Activated naive CD8-positive, alpha-beta T cell treated with anti-CD3 and anti-CD28 coated beads for 36 hours (primary cell): ENCODE results near the gene CCDC91. TPM values are rescaled to one million over a fixed set of nuclear protein-coding genes. Genes with fewer than 3 reads are reported as not detected.
A peak's percentile ranks its signal among the peaks of the same experiment; 100 is the strongest.
"Not testable (repeated sequence)": the region's sequence is repeated elsewhere in the genome, so short reads cannot be mapped to it uniquely, and the experiment has no call there.

Experiments used
- DNase-seq: peaks from one replicate; pipeline ENCODE4 v3.0.0; 2021
- H3K27ac Mint-ChIP-seq: one replicate; pipeline ENCODE4 v1.8.0; 2022; ENCODE audit warnings: mild to moderate bottlenecking, moderate library complexity, mixed read lengths
- H3K27me3 Mint-ChIP-seq: one replicate; pipeline ENCODE4 v1.8.0; 2022; ENCODE audit warnings: mild to moderate bottlenecking, mixed read lengths
- H3K36me3 Mint-ChIP-seq: one replicate; pipeline ENCODE4 v1.8.0; 2021; ENCODE audit warnings: mild to moderate bottlenecking, mixed read lengths
- H3K4me1 Mint-ChIP-seq: one replicate; pipeline ENCODE4 v1.8.0; 2021; ENCODE audit warnings: mixed read lengths
- H3K4me3 Mint-ChIP-seq: one replicate; pipeline ENCODE4 v1.8.0; 2022; ENCODE audit warnings: mild to moderate bottlenecking, moderate library complexity, mixed read lengths
- H3K9me3 Mint-ChIP-seq: one replicate; pipeline ENCODE4 v1.8.0; 2022; ENCODE audit warnings: mixed read lengths
- total RNA-seq, 2 experiments: library from RNA; stranded (reverse); gene quantifications; one replicate each; pipeline ENCODE4 v1.2.3, GENCODE V29; 2021

Gene CCDC91
- total RNA-seq, 2 experiments from 2014 or later, result 18.7 to 24.1 TPM

DNA sequence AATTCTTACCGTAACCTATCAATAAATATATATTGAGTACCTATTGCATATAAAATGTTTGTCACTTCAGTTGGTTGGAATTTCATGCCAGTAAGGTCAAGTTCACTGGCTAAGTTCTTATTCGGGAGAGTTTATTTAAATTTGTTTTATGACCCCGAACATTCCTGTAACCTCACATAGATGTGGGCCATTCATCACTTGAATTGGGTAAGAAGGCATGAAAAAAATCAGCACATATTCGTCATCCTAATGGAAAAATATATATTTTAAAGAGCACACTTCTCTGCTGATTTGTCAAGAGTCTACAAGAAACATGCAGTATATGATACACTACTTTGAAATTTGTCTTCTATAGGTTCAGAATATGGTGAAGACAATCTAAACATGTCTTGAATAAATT, 263.4 kb downstream of the CCDC91 start:
- no peak overlapping the region for H3K4me3 Mint-ChIP-seq
- no peak overlapping the region for H3K27ac Mint-ChIP-seq
- H3K9me3 Mint-ChIP-seq, result no peaks in the 10 kb centered on the region
- H3K36me3 Mint-ChIP-seq, result peaks cover 17% of the 10 kb centered on the region
- no peak for DNase-seq
- no peaks in the 10 kb centered on the region for H3K27me3 Mint-ChIP-seq
- H3K4me1 Mint-ChIP-seq, result no peaks in the 10 kb centered on the region

DNA sequence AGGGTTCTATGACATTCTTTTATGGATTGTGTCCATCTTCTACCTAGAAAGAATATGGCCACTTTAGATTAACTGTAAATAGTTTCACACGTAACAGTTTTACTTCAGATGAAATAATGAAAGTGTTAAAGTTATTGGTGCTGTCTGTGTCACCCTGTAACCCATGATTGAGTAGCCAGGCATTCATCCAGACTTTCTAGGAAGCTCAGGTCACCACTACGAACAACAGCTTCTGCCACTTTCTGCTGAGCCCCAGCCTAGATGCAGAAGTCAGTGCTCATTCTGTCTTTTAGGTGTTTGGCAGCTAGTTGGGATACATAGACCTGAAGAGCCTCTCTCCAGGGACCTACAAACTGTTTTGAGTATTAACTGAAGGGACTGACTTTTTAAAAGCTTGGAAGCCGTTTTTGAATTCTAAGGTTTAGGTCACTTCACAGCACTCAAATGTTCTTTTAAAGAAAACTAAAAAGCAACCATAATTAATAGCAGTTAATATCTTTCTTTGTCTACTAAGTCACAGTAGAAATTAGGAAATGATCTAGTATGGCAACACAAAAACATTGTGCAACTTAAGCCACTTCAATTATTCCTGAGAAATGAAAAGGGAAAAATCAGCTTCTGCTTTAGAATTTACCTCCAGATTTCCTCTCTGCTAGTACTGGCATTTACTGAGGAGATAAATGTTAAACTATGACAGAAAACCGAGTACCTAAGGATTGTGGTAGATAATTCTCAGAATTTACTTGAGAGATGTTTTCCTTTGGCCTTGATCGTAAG, 266.9 kb downstream of the CCDC91 start:
- no peaks in the 10 kb centered on the region for H3K27me3 Mint-ChIP-seq
- H3K36me3 Mint-ChIP-seq, result peaks cover 33% of the 10 kb centered on the region
- no peak overlapping the region for H3K27ac Mint-ChIP-seq
- no peaks in the 10 kb centered on the region for H3K4me1 Mint-ChIP-seq
- no peak overlapping the region for H3K4me3 Mint-ChIP-seq
- no peaks in the 10 kb centered on the region for H3K9me3 Mint-ChIP-seq
- no peak for DNase-seq

DNA sequence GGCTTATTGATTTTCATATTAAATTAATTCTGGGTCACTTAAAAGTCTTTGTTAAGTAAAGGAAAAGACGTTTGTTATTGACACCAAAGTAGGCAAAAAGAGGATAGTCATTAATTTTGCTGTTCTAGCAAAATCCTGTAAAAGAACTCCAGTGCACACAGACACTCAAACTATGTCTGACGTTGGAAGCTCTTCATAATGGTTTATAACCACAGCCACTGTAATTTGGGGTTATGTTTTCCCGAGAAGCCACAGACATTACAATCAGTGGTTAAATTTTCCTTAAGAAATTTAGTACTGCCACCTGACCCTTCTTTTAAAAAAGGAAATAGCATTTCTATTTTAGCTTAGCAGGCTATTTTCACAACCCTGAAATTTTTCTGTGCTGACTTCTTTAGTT, 267.5 kb downstream of the CCDC91 start:
- no peak for DNase-seq
- Mint-ChIP-seq H3K27me3 (no peaks in the 10 kb centered on the region), H3K4me1 (no peaks in the 10 kb centered on the region), H3K9me3 (no peaks in the 10 kb centered on the region), H3K27ac (no peak overlapping the region), H3K36me3 (peaks cover 36% of the 10 kb centered on the region), H3K4me3 (no peak overlapping the region)

DNA sequence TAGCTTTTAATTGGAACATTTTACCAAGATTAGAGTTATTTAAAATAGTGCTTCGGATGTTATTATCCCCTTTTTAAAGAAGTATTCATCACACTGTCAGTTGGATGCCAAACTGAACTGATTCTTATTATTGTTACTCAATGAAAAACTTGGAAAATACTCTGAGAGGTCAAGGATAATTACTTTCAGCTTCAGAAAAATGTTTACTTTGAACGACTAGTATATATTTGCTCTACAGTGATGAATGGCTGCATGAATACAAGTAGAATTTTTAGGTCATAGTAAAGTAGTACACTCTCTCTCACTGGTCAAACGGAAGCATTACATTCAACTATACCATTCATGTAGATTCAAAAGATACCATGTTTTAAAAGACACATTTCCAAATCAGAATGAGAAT, 269.2 kb downstream of the CCDC91 start:
- peaks cover 48% of the 10 kb centered on the region for H3K36me3 Mint-ChIP-seq
- H3K4me1 Mint-ChIP-seq, result no peaks in the 10 kb centered on the region
- no peak for DNase-seq
- no peaks in the 10 kb centered on the region for H3K27me3 Mint-ChIP-seq
- H3K27ac Mint-ChIP-seq, result no peak overlapping the region
- no peaks in the 10 kb centered on the region for H3K9me3 Mint-ChIP-seq
- no peak overlapping the region for H3K4me3 Mint-ChIP-seq

DNA sequence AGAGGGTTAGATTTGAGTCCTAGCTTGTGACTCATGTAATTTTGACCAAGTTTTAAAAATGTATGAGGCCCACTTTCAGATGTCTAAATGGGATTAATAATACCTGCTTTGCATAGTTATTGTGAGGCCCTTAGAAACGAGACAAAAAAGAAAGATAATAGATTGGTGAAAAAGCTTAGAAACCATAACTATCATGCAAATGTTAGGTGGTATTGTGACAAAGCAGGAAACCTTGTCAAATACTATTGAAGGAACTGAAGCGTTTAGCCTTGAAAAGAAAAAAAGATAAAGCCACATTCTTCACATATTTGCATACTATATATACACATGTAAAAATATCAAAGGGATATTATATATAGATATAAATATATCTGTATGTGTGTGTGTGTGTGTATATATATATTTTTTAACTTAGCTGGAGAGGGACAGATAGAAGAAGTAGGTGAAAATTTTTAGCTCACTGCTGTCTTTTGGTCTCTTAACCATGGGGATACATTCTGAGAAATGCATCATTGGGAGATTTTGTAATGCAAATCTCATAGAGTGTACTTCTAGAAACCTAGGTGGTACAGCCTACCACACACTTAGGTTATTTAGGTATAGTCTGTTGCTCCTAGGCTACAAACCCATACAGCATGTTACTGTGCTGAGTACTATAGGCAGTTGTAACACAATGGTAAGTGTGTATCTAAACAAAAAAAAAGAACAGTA, 270.3 kb downstream of the CCDC91 start:
- Mint-ChIP-seq H3K4me3 (no peak overlapping the region), H3K4me1 (no peaks in the 10 kb centered on the region), H3K9me3 (no peaks in the 10 kb centered on the region), H3K36me3 (peaks cover 58% of the 10 kb centered on the region), H3K27me3 (no peaks in the 10 kb centered on the region), H3K27ac (no peak overlapping the region)
- no peak for DNase-seq

DNA sequence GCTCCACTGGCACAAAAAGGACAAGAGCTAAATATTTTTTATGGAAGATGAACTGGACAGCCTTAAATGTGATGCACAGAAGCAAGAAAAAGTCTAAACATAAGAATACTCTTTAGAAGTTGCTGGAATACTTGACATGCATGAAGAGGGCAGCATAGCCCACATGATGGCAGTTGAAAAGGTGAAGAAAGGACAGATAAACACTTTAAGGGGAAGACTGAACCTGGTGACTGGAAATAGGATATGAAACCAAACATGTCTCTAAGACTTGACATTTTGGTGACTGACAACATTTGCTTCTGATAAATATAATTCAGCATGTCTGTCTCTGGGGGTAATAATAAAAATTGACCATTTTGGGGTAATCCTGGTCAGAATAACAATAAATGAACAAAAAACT, 273.1 kb downstream of the CCDC91 start:
- no peaks in the 10 kb centered on the region for H3K27me3 Mint-ChIP-seq
- H3K27ac Mint-ChIP-seq, result no peak overlapping the region
- peaks cover 67% of the 10 kb centered on the region for H3K36me3 Mint-ChIP-seq
- H3K4me3 Mint-ChIP-seq, result no peak overlapping the region
- no peak for DNase-seq
- H3K4me1 Mint-ChIP-seq, result no peaks in the 10 kb centered on the region
- H3K9me3 Mint-ChIP-seq, result peaks cover 6% of the 10 kb centered on the region

DNA sequence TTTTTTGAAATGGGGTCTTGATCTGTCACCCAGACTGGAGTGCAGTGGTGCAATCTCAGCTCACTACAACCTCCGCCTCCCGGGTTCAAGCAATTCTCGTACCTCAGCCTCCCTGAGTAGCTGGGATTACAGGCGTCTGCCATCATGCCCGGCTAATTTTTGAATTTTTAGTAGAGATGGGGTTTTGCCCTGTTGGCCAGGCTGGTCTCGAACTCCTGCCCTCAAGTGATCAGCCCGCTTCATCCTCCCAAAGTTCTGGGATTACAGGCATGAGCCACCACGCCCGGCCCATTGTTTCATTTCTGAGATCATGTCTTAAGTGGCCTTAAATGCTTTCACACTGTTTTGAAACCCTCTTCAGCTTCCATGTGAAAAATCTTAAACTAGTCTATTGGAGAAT, 281.5 kb downstream of the CCDC91 start:
- not testable (repeated sequence) for H3K27ac Mint-ChIP-seq, DNase-seq, H3K27me3 Mint-ChIP-seq, H3K4me3 Mint-ChIP-seq, H3K4me1 Mint-ChIP-seq
- H3K36me3 Mint-ChIP-seq, result peaks cover 47% of the 10 kb centered on the region
- H3K9me3 Mint-ChIP-seq, result peaks cover 20% of the 10 kb centered on the region

DNA sequence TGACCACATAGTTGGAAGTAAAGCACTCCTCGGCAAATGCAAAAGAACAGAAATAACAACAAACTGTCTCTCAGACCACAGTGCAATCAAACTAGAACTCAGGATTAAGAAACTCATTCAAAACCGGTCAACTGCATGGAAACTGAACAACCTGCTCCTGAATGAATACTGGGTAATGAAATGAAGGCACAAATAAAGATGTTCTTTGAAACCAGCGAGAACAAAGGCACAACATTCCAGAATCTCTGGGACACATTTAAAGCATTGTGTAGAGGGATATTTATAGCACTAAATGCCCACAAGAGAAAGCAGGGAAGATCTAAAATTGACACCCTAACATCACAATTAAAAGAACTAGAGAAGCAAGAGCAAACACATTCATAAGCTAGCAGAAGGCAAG, 285.9 kb downstream of the CCDC91 start:
- not testable (repeated sequence) for DNase-seq

DNA sequence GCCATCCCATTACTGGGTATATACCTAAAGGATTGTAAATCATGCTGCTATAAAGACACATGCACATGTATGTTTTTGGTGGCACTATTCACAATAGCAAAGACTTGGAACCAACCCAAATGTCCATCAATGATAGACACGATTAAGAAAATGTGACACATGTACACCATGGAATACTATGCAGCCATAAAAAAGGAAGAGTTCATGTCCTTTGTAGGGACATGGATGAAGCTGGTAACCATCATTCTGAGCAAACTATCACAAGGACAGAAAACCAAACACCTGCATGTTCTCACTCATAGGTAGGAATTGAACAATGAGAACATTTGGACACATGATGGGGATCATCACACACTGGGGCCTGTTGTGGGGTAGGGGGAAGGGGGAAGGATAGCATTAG, 288.8 kb downstream of the CCDC91 start:
- H3K36me3 Mint-ChIP-seq, result peaks cover 40% of the 10 kb centered on the region
- DNase-seq, H3K27ac Mint-ChIP-seq, H3K4me1 Mint-ChIP-seq, H3K27me3 Mint-ChIP-seq, H3K4me3 Mint-ChIP-seq: not testable (repeated sequence)
- peaks cover 11% of the 10 kb centered on the region for H3K9me3 Mint-ChIP-seq

More for the DNA sequence above, 285.9 kb downstream of the CCDC91 start:
- H3K4me3 Mint-ChIP-seq, H3K4me1 Mint-ChIP-seq, H3K27me3 Mint-ChIP-seq, H3K27ac Mint-ChIP-seq: not testable (repeated sequence)
- Mint-ChIP-seq H3K36me3 (peaks cover 48% of the 10 kb centered on the region), H3K9me3 (peaks cover 15% of the 10 kb centered on the region)

DNA sequence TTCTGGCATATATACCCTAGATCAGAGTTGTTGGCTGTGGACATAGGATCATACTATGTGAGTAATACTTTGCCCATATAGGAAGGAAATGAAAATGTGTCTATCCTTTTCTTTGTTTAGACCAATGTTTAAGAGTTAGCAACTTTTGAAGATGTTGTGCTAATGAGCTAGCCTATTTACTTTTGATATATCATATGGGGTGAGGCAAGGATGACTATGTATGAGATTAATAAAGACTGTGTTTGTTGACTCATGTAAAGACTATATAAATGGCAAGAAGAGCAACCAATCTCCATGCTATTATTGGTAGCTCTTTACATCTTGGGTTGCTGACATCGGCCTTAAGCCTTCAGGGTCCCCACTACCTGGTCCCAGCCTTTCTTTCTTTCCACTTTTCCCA, 289.4 kb downstream of the CCDC91 start:
- Mint-ChIP-seq H3K36me3 (peaks cover 35% of the 10 kb centered on the region), H3K4me1 (no peaks in the 10 kb centered on the region), H3K4me3 (no peak overlapping the region), H3K27me3 (no peaks in the 10 kb centered on the region), H3K9me3 (peaks cover 8% of the 10 kb centered on the region), H3K27ac (no peak overlapping the region)
- DNase-seq, result no peak

- H3K9me3 Mint-ChIP-seq, result no peaks in the 10 kb centered on the region
- no peak overlapping the region for H3K4me3 Mint-ChIP-seq
- no peaks in the 10 kb centered on the region for H3K4me1 Mint-ChIP-seq
- H3K36me3 Mint-ChIP-seq, result peaks cover 9% of the 10 kb centered on the region
- H3K27me3 Mint-ChIP-seq, result no peaks in the 10 kb centered on the region
- no peak overlapping the region for H3K27ac Mint-ChIP-seq
- DNase-seq, result no peak
Observed at GRCh38 chr12:28484156-28484555, 293.9 kb downstream of the CCDC91 start.

- Mint-ChIP-seq H3K9me3 (no peaks in the 10 kb centered on the region), H3K4me1 (no peaks in the 10 kb centered on the region)
Observed at GRCh38 chr12:28486521-28486920, 296.3 kb downstream of the CCDC91 start.

GRCh38 chr12:28489246-28489645, 299.0 kb downstream of the CCDC91 start:
- Mint-ChIP-seq H3K36me3 (peaks cover 8% of the 10 kb centered on the region), H3K27me3 (no peaks in the 10 kb centered on the region), H3K9me3 (no peaks in the 10 kb centered on the region), H3K4me3 (no peak overlapping the region), H3K27ac (no peak overlapping the region), H3K4me1 (no peaks in the 10 kb centered on the region)
- DNase-seq, result no peak

More at GRCh38 chr12:28486521-28486920, 296.3 kb downstream of the CCDC91 start:
- DNase-seq, result no peak
- no peak overlapping the region for H3K27ac Mint-ChIP-seq
- no peaks in the 10 kb centered on the region for H3K27me3 Mint-ChIP-seq
- H3K36me3 Mint-ChIP-seq, result peaks cover 13% of the 10 kb centered on the region
- no peak overlapping the region for H3K4me3 Mint-ChIP-seq

GRCh38 chr12:28497889-28498411, 307.7 kb downstream of the CCDC91 start:
- DNase-seq, result no peak
- H3K36me3 Mint-ChIP-seq, result peaks cover 37% of the 10 kb centered on the region
- no peaks in the 10 kb centered on the region for H3K27me3 Mint-ChIP-seq
- H3K27ac Mint-ChIP-seq, result peak overlapping the region; percentile 93
- H3K4me1 Mint-ChIP-seq, result peaks cover 22% of the 10 kb centered on the region
- peaks cover 9% of the 10 kb centered on the region for H3K9me3 Mint-ChIP-seq
- peak overlapping the region; percentile 14 for H3K4me3 Mint-ChIP-seq

- no peak overlapping the region for H3K4me3 Mint-ChIP-seq
- H3K27me3 Mint-ChIP-seq, result no peaks in the 10 kb centered on the region
- DNase-seq, result no peak
- H3K27ac Mint-ChIP-seq, result peak overlapping the region; percentile 93
- H3K36me3 Mint-ChIP-seq, result peaks cover 37% of the 10 kb centered on the region
- H3K9me3 Mint-ChIP-seq, result peaks cover 9% of the 10 kb centered on the region
- H3K4me1 Mint-ChIP-seq, result peaks cover 22% of the 10 kb centered on the region
Observed at GRCh38 chr12:28498850-28499249, 308.6 kb downstream of the CCDC91 start.
